Kidney (tissue), 14 donors: Measurements from ENCODE around the gene PIGU. TPM values are rescaled to one million over a fixed set of nuclear protein-coding genes. Genes with fewer than 3 reads are reported as not detected.
"Not testable (repeated sequence)": the region's sequence is repeated elsewhere in the genome, so short reads cannot be mapped to it uniquely, and the experiment has no call there.

ENCODE experiments used
- DNase-seq, 5 donors: peaks; one replicate each; pipeline ENCODE4 v3.0.0-alpha.2; 2013 to 2020
- FAIRE-seq: peaks from 2 replicates; lab custom pipeline; 2012; peaks lifted over from hg19 to GRCh38; lab: Jason Lieb, UNC
- H3K27ac ChIP-seq, 2 donors: one replicate each; pipeline ENCODE4 v1.7.0; 2013; ENCODE audit warnings: low read depth in 2 of 2, low read length in 2 of 2, inconsistent platforms in 1 of 2
- H3K27me3 ChIP-seq: one replicate; pipeline ENCODE4 v1.7.1; 2013; ENCODE audit warnings: low read length, inconsistent platforms; ENCODE audit not compliant: control insufficient read depth, insufficient read depth
- H3K36me3 ChIP-seq, 3 donors: one replicate each; pipeline versions ENCODE4 v1.7.0 to v1.7.1; 2013; ENCODE audit warnings: low read length in 3 of 3, control low read depth in 1 of 3, inconsistent platforms in 1 of 3; ENCODE audit not compliant: insufficient read depth in 3 of 3, control insufficient read depth in 2 of 3
- H3K4me1 ChIP-seq, 3 donors: one replicate each; pipeline versions ENCODE4 v1.7.0 to v1.7.1; 2013; ENCODE audit warnings: low read length in 3 of 3, inconsistent platforms in 1 of 3, low read depth in 1 of 3; ENCODE audit not compliant: control insufficient read depth in 2 of 3, insufficient read depth in 2 of 3
- H3K4me3 ChIP-seq, 3 donors: one replicate each; pipeline versions ENCODE4 v1.7.0 to v1.8.1; 2013; ENCODE audit warnings: low read length in 3 of 3, control low read depth in 1 of 3, inconsistent platforms in 1 of 3
- H3K9ac ChIP-seq, 3 donors: one replicate each; pipeline versions ENCODE4 v1.7.0 to v1.7.1; 2013; ENCODE audit warnings: low read length in 3 of 3, control low read depth in 1 of 3, inconsistent platforms in 1 of 3
- H3K9me3 ChIP-seq, 3 donors: one replicate each; pipeline versions ENCODE4 v1.7.0 to v1.7.1; 2013; ENCODE audit warnings: low read length in 3 of 3, control low read depth in 1 of 3, inconsistent platforms in 1 of 3; ENCODE audit not compliant: control insufficient read depth in 2 of 3, insufficient read depth in 1 of 3
- intact Hi-C: fragments of 100-400 bp; cut with DNase I; formaldehyde crosslinking; loops from one replicate; pipeline ENCODE4 v1.11.1; 2022
- polyA plus RNA-seq: library from polyadenylated mRNA; stranded (reverse); fragments of 350-450 nt; fragmentation: Illumina TruSeq; extraction: RNeasy Lipid Tissue Mini Kit (QIAGEN cat#74804); gene quantifications from one replicate; pipeline ENCODE4 v1.2.3, GENCODE V29; 2014; ENCODE audit warnings: low read depth, low replicate concordance; ENCODE audit not compliant: insufficient read depth
- total RNA-seq: library from RNA; stranded (reverse); fragmentation: NEBNext Ultra II Directional; extraction: Animal tissue kit (Norgen Biotek cat#: 25700); gene quantifications from one replicate; pipeline ENCODE4 v1.2.1, GENCODE V29; 2021
- TF ChIP-seq, protein P1 (sequence below): IDR thresholded peaks from 3 replicates; pipeline ENCODE4 v1.5.1; 2012; ENCODE audit warnings: mild to moderate bottlenecking, moderate library complexity, borderline replicate concordance; ENCODE audit not compliant: insufficient read depth; ENCODE audit errors: extremely low read depth
- donor health status: control.
- donor health status: control.
- donor health status: control.
- donor health status: control.
- donor health status: control.
- donor health status: DM: yes; HTN: yes; CAD: no.
- donor health status: Normal renal cell carcinoma (clear cell type).

PIGU gene
- total and polyA plus RNA-seq, 2 donors from 2014 or later, result 15.9 to 42.0 TPM

DNA sequence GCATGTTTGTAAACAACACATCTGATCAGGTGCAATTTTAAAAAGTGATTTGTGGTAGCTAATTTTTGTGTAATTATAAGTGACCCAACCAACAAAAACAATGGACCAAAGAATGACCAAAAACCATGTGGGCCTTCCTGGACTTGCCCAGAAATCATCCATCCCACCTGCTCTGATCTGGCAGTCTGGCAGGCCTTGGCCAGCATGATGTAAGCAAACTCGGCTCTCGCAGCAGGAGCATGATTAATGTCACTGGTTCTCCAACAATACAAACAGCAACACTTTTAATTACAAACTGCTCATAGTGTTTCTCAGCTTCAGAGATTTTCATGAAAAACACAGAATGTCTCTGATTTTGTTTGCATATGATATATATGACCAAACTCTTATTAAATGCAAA is 43.4 kb upstream of the PIGU start:
- H3K27ac ChIP-seq, result no peak overlapping the region
- H3K36me3 ChIP-seq, result peaks cover 2 to 17% (median 14%) of the 10 kb centered on the region in 3 donors
- intact Hi-C loops, result no loop called here
- TF ChIP-seq, protein P1, sequence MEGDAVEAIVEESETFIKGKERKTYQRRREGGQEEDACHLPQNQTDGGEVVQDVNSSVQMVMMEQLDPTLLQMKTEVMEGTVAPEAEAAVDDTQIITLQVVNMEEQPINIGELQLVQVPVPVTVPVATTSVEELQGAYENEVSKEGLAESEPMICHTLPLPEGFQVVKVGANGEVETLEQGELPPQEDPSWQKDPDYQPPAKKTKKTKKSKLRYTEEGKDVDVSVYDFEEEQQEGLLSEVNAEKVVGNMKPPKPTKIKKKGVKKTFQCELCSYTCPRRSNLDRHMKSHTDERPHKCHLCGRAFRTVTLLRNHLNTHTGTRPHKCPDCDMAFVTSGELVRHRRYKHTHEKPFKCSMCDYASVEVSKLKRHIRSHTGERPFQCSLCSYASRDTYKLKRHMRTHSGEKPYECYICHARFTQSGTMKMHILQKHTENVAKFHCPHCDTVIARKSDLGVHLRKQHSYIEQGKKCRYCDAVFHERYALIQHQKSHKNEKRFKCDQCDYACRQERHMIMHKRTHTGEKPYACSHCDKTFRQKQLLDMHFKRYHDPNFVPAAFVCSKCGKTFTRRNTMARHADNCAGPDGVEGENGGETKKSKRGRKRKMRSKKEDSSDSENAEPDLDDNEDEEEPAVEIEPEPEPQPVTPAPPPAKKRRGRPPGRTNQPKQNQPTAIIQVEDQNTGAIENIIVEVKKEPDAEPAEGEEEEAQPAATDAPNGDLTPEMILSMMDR, result no peak
- no peaks in the 10 kb centered on the region for H3K9me3 ChIP-seq
- FAIRE-seq (no peak), DNase-seq (no peak)
- H3K9ac ChIP-seq, result no peak overlapping the region
- no peaks in the 10 kb centered on the region for H3K27me3 ChIP-seq
- no peak overlapping the region for H3K4me3 ChIP-seq
- H3K4me1 ChIP-seq, result no peaks in the 10 kb centered on the region

DNA sequence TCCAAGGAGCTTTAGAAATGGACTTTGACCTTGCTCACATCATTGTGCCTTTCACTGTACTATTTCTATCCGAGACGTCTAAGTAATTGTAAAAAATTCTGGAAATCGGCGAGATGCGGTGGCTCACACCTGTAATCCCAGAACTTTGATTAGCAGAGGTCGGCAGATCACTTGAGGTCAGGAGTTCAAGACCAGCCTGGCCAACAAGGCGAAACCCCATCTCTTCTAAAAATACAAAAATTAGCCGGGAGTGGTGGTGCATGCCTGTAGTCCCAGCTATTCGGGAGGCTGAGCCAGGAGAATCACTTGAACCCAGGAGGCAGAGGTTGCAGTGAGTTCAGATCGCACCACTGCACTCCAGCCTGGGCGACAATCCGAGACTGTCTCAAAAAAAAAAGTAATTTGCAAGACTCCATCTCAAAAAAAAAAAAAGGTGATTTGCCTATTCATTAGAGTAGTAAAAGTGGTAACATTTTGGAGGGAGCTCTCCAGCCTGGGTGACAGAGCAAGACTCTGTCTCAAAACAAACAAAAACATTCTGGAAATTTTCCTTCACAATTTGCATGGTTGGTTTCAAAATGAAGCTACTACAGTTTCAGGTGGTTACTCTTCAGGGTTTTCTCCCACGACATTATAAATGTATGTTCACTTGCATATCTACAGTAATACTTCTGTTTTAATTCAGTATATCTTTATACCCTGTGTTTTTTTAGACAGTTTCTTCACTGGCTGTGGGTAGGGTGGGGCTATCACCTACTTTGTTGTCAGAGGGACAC is 42.5 kb upstream of the PIGU start:
- H3K4me3 ChIP-seq, H3K27me3 ChIP-seq, H3K9me3 ChIP-seq, intact Hi-C loops, H3K9ac ChIP-seq, DNase-seq, H3K27ac ChIP-seq, H3K4me1 ChIP-seq, FAIRE-seq: not testable (repeated sequence)
- peaks cover 0 to 15% (median 10%) of the 10 kb centered on the region in 3 donors for H3K36me3 ChIP-seq

DNA sequence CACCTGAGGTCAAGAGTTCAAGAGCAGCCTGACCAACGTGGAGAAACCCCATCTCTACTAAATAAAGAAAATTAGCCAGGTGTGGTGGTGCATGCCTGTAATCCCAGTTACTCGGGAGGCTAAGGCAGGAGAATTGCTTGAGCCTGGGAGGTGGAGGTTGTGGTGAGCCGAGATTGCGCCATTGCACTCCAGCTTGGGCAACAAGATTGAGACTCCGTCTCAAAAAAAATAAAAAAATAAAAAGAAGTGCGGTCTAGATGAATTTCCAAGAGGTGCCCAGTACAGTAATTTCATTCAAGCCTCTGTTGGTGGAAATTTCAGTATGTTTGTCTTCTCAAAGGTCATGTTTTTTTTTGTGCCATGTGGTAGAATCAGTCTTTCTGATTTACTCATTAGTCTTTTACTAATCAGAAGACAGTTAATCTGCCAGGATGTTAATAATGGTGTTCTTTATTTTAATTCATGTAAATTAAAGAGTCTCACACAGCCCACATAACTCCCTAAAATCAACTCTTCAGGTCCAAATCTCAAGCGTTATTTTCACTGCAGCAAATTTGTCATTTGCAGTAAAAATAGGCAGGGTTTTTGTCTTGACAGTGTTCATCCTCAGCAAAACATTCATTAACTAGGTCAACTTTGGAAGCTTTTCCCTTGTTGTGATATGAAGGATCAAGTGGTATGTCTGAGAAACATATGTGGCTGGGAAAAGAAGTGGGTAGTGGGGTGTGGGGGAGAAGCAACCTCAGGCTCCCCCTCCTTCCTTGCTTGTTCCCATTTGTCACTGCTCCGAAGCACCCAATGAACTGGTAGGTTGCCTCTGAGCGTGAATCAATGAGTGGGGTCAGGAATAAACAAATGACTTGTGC is 40.6 kb upstream of the PIGU start:
- Histone ChIP-seq H3K27me3 (no peaks in the 10 kb centered on the region), H3K4me1 (peaks cover 0 to 10% (median 10%) of the 10 kb centered on the region in 3 donors), H3K9ac (no peak overlapping the region), H3K36me3 (peaks cover 0 to 14% (median 11%) of the 10 kb centered on the region in 3 donors), H3K27ac (no peak overlapping the region), H3K4me3 (no peak overlapping the region), H3K9me3 (no peaks in the 10 kb centered on the region)
- intact Hi-C loops, result no loop called here
- DNase-seq (no peak), FAIRE-seq (no peak)
- TF ChIP-seq, protein P1, result no peak

DNA sequence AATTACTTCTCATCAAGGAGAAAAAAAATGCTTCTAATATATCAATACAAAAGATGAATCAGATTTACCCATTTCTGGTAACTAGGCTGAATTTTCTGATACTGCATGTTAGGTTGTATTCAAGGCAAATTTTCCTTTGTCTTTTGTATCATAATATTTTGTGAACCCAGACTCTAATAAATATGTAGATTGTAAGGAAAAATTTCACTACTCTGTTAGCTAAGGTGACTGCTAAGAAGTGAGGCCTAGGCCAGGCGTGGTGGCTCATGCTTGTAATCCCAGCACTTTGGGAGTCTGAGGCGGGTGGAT is 40.0 kb upstream of the PIGU start:
- intact Hi-C loops, result no loop called here
- Histone ChIP-seq H3K9ac (no peak overlapping the region), H3K36me3 (peaks cover 0 to 14% (median 11%) of the 10 kb centered on the region in 3 donors), H3K27ac (no peak overlapping the region), H3K4me1 (peaks cover 0 to 11% (median 10%) of the 10 kb centered on the region in 3 donors), H3K9me3 (no peaks in the 10 kb centered on the region), H3K27me3 (no peaks in the 10 kb centered on the region), H3K4me3 (no peak overlapping the region)
- no peak for DNase-seq
- TF ChIP-seq, protein P1, result no peak
- no peak for FAIRE-seq
